Measurements from ENCODE around the gene ILKAP.

ILKAP gene

GRCh38 chr2:238220274-238220891 lies 16.9 kb upstream of the ILKAP start:
- TF ChIP-seq GABPA (IDR thresholded peaks at IDR 0.05; ENCODE audit: low read depth) = no peak
- no peak for TF ChIP-seq POLR2AphosphoS5 (IDR thresholded peaks at IDR 0.05; ENCODE audit: low read depth)
- no peak for TF ChIP-seq REST (IDR thresholded peaks at IDR 0.05; ENCODE audit: insufficient replicate concordance, low read depth)
- no peak for TF ChIP-seq SPI1 (IDR thresholded peaks at IDR 0.05; ENCODE audit: borderline replicate concordance, low read depth)
- no peak for TF ChIP-seq CTCF (IDR thresholded peaks at IDR 0.05; ENCODE audit: insufficient read depth, low read length)
- no peak overlapping the region for H3K27ac ChIP-seq (replicated peaks)

GRCh38 chr2:238216651-238217184 lies 13.2 kb upstream of the ILKAP start:
- TF ChIP-seq REST (IDR thresholded peaks at IDR 0.05; ENCODE audit: insufficient replicate concordance, low read depth) = no peak
- no peak for TF ChIP-seq CTCF (IDR thresholded peaks at IDR 0.05; ENCODE audit: insufficient read depth, low read length)
- no peak for TF ChIP-seq SPI1 (IDR thresholded peaks at IDR 0.05; ENCODE audit: borderline replicate concordance, low read depth)
- no peak for TF ChIP-seq GABPA (IDR thresholded peaks at IDR 0.05; ENCODE audit: low read depth)
- no peak for TF ChIP-seq POLR2AphosphoS5 (IDR thresholded peaks at IDR 0.05; ENCODE audit: low read depth)
- DNase-seq (ENCODE audit: low read depth in 1 of 2, low spot score in 1 of 2) = no peak
- Histone ChIP-seq H3K27ac (replicated peaks) (no peak overlapping the region), H3K4me3 (replicated peaks; ENCODE audit: insufficient read depth, low read length) (no peak overlapping the region), H3K27me3 (ENCODE audit: insufficient read depth, poor library complexity, severe bottlenecking) (no peaks in the 10 kb centered on the region)

More at GRCh38 chr2:238220274-238220891, 16.9 kb upstream of the ILKAP start:
- H3K27me3 ChIP-seq (ENCODE audit: insufficient read depth, poor library complexity, severe bottlenecking) = no peaks in the 10 kb centered on the region
- H3K4me3 ChIP-seq (replicated peaks; ENCODE audit: insufficient read depth, low read length) = no peak overlapping the region
- DNase-seq (ENCODE audit: low read depth in 1 of 2, low spot score in 1 of 2) = no peak

GRCh38 chr2:238207006-238207405 lies 3.5 kb upstream of the ILKAP start:
- TF ChIP-seq REST (IDR thresholded peaks at IDR 0.05; ENCODE audit: insufficient replicate concordance, low read depth) = no peak
- TF ChIP-seq SPI1 (IDR thresholded peaks at IDR 0.05; ENCODE audit: borderline replicate concordance, low read depth) = no peak
- TF ChIP-seq CTCF (IDR thresholded peaks at IDR 0.05; ENCODE audit: insufficient read depth, low read length) = no peak
- no peak for TF ChIP-seq GABPA (IDR thresholded peaks at IDR 0.05; ENCODE audit: low read depth)
- TF ChIP-seq POLR2AphosphoS5 (IDR thresholded peaks at IDR 0.05; ENCODE audit: low read depth) = no peak
- H3K4me3 ChIP-seq (replicated peaks; ENCODE audit: insufficient read depth, low read length) = no peak overlapping the region
- H3K27ac ChIP-seq (replicated peaks) = no peak overlapping the region
- no peaks in the 10 kb centered on the region for H3K27me3 ChIP-seq (ENCODE audit: insufficient read depth, poor library complexity, severe bottlenecking)
- no peak for DNase-seq (ENCODE audit: low read depth in 1 of 2, low spot score in 1 of 2)
